Liver (tissue), 3 donors: ENCODE results near the gene BEX3.
"Not testable (repeated sequence)": the region's sequence is repeated elsewhere in the genome, so short reads cannot be mapped to it uniquely, and the experiment has no call there.

Experiments used
- EGR1 ChIP-seq, 2 donors: IDR thresholded peaks; 2 replicates each; pipeline ENCODE4 v1.6.1; 2016 to 2018; ENCODE audit warnings: antibody characterized with exemption in 2 of 2, low read depth in 2 of 2
- RAD21 ChIP-seq, 2 donors: IDR thresholded peaks; 2 replicates each; pipeline ENCODE4 v1.6.1; 2016; ENCODE audit warnings: antibody characterized with exemption in 2 of 2, mild to moderate bottlenecking in 2 of 2
- TAF1 ChIP-seq: conservative IDR thresholded peaks from 2 replicates; pipeline ENCODE4 v1.6.1; 2016; ENCODE audit warnings: antibody characterized with exemption, mild to moderate bottlenecking
- TF ChIP-seq, protein P1 (sequence below): fragments of 150-350 bp; IDR thresholded peaks from 2 replicates; pipeline ENCODE4 v1.5.1; 2017; ENCODE audit warnings: improper control_type of control experiment, low read depth, low read length; ENCODE audit not compliant: missing input control
- TF ChIP-seq, protein P2 (sequence below): IDR thresholded peaks from 2 replicates; pipeline ENCODE4 v1.6.1; 2016; ENCODE audit warnings: antibody characterized with exemption, mild to moderate bottlenecking
- donor health status: healthy.
- donor health status: healthy.

GRCh38 chrX:103359605-103360004, 16.7 kb upstream of the BEX3 start:
- TF ChIP-seq, protein P1, sequence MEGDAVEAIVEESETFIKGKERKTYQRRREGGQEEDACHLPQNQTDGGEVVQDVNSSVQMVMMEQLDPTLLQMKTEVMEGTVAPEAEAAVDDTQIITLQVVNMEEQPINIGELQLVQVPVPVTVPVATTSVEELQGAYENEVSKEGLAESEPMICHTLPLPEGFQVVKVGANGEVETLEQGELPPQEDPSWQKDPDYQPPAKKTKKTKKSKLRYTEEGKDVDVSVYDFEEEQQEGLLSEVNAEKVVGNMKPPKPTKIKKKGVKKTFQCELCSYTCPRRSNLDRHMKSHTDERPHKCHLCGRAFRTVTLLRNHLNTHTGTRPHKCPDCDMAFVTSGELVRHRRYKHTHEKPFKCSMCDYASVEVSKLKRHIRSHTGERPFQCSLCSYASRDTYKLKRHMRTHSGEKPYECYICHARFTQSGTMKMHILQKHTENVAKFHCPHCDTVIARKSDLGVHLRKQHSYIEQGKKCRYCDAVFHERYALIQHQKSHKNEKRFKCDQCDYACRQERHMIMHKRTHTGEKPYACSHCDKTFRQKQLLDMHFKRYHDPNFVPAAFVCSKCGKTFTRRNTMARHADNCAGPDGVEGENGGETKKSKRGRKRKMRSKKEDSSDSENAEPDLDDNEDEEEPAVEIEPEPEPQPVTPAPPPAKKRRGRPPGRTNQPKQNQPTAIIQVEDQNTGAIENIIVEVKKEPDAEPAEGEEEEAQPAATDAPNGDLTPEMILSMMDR, result not testable (repeated sequence)
- TF ChIP-seq EGR1 (IDR thresholded peaks at IDR 0.05; ENCODE audit: low read depth in 2 of 2); RAD21 (IDR thresholded peaks at IDR 0.05); TAF1: not testable (repeated sequence)
- TF ChIP-seq, protein P2, sequence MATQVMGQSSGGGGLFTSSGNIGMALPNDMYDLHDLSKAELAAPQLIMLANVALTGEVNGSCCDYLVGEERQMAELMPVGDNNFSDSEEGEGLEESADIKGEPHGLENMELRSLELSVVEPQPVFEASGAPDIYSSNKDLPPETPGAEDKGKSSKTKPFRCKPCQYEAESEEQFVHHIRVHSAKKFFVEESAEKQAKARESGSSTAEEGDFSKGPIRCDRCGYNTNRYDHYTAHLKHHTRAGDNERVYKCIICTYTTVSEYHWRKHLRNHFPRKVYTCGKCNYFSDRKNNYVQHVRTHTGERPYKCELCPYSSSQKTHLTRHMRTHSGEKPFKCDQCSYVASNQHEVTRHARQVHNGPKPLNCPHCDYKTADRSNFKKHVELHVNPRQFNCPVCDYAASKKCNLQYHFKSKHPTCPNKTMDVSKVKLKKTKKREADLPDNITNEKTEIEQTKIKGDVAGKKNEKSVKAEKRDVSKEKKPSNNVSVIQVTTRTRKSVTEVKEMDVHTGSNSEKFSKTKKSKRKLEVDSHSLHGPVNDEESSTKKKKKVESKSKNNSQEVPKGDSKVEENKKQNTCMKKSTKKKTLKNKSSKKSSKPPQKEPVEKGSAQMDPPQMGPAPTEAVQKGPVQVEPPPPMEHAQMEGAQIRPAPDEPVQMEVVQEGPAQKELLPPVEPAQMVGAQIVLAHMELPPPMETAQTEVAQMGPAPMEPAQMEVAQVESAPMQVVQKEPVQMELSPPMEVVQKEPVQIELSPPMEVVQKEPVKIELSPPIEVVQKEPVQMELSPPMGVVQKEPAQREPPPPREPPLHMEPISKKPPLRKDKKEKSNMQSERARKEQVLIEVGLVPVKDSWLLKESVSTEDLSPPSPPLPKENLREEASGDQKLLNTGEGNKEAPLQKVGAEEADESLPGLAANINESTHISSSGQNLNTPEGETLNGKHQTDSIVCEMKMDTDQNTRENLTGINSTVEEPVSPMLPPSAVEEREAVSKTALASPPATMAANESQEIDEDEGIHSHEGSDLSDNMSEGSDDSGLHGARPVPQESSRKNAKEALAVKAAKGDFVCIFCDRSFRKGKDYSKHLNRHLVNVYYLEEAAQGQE, result not testable (repeated sequence)
